ENCODE measurements around the gene HS6ST1.

HS6ST1 gene

DNA sequence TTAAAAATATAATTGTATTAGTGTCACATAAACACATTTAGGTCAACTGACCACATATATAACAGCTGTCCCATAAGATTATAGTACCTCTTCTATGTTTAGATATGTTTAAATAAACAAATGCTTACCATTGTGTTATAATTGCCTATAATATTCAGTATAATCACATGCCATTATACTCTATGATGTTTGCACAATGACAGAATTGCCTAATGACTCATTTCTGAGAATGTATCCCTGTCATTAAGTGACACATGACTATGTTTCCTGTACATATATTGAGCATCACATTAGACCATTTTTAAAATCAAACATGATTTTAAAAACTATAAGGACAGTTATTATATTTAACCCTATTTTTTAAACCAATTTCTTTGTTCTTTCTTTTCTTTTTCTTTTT, 89.8 kb downstream of the HS6ST1 start:
- DNase-seq = peak; percentile 41

DNA sequence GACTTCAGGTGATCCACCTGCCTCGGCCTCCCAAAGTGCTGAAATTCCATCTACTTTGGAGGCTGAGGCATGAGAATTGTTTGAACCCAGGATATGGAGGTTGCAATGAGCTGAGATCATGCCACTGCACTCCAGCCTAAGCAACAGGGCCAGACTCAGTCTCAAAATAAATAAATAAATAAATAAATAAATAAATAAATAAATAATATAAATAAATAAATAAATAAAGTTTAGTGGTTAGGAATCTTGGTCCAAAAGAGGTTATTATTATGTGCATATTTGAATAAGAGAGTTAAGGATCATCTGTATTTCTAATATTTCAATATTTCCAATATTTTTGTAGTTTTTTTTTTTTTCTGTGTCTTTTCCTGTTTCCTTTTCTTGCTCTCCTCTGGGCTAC, 90.8 kb downstream of the HS6ST1 start:
- DNase-seq = no peak

DNA sequence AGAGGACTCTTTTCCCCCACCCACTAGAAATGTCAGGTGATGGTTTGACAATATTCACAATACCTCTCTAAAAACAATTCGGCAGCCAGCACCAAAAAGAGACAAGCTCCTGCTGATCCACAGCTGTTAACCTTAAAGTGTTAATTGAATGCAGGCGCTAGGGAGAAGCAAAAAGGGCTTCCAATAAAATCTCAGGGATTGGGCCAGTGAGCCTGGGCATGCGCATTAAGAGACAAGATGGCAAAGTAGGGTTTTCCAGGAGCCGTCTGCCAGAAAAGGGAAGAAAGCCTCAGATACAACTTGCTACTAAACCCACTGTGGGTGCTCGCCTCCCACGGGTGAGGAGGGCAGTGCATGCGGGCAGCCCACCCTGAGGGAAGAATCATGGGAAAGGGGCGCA, 98.8 kb downstream of the HS6ST1 start:
- no peak for DNase-seq

DNA sequence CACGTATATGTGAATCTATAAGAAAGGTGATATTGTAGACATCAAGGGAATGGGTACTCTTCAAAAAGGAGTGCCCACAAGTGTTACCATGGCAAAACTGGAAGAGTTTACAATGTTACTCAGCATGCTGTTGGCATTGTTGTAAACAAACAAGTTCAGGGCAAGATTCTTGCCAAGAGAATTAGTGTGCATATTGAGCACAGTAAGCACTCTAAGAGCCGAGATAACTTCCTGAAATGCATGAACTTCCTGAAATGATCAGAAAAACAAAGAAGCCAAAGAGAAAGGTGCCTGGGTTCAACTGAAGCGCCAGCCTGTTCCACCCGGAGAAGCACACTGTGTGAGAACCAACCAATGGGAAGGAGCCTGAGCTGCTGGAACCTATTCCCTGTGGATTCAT, 101.0 kb downstream of the HS6ST1 start:
- peak; percentile 60 for DNase-seq

DNA sequence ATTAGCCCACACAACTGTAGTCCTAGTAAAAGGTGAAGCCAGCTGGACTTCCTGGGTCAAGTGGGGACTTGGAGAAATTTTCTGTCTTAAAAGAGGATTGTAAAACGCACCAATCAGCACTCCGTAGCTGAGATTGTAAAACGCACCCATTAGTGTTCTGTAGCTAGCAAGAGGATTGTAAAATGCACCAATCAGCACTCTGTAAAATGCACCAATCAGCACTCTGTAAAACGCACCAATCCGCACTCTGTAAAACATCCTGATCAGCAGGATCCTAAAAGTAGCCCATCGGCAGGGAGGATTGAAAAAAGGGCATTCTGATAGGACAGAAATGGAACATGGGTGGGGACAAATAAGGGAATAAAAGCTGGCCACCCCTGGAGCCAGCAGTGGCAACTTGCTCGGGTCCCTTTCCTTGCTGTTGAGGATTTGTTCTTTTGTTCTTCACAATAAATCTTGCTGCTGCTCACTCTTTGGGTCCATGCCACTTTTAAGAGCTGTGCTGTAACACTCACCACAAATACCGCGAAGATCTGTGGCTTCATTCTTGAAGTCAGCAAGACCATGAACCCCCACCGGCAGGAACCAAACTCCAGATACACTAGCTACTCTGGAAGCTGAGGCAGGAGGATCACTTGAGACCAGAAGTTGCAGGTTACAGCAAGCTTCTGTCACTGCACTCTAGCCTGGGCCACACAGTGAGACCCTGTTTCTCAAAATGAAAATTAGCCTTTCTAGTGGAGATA, 102.6 kb downstream of the HS6ST1 start:
- peak; percentile 77 for DNase-seq
